Lung (tissue), 12 donors: ENCODE results near the gene ANKAR. TPM values are rescaled to one million over a fixed set of nuclear protein-coding genes. Genes with fewer than 3 reads are reported as not detected.

Source experiments
- ATAC-seq: fragments of 200-7000 bp; cut with Tn5 transposase; one replicate; pipeline ENCODE4 v1.9.1; 2020; ENCODE audit warnings: moderate number of reproducible peaks; ENCODE audit not compliant: insufficient read depth, low FRiP score
- DNase-seq, 3 donors: peaks; one replicate each; pipeline ENCODE4 v3.0.0-alpha.2; 2013 to 2017
- H3K27ac ChIP-seq, 2 donors: one replicate each; pipeline ENCODE4 v1.5.1; 2013; ENCODE audit warnings: mild to moderate bottlenecking in 2 of 2, moderate library complexity in 2 of 2, control low read depth in 1 of 2, inconsistent platforms in 1 of 2, low read depth in 1 of 2, low read length in 1 of 2
- H3K27me3 ChIP-seq, 3 donors: one replicate each; pipeline ENCODE4 v1.5.1; 2013; ENCODE audit warnings: low read length in 2 of 3; ENCODE audit not compliant: control insufficient read depth in 3 of 3, insufficient read depth in 3 of 3
- H3K36me3 ChIP-seq, 4 donors: one replicate each; pipeline ENCODE4 v1.5.1; 2013; ENCODE audit warnings: low read length in 4 of 4, mild to moderate bottlenecking in 1 of 4, moderate library complexity in 1 of 4; ENCODE audit not compliant: control insufficient read depth in 4 of 4, insufficient read depth in 4 of 4
- H3K4me1 ChIP-seq, 5 donors: one replicate each; pipeline ENCODE4 v1.5.1; 2013; ENCODE audit warnings: low read length in 5 of 5, mild to moderate bottlenecking in 2 of 5, moderate library complexity in 1 of 5; ENCODE audit not compliant: control insufficient read depth in 5 of 5, insufficient read depth in 5 of 5
- H3K4me3 ChIP-seq: one replicate; pipeline ENCODE4 v1.5.1; 2013; ENCODE audit warnings: mild to moderate bottlenecking, control low read depth, moderate library complexity
- H3K9ac ChIP-seq, 2 donors: one replicate each; pipeline ENCODE4 v1.5.1; 2013; ENCODE audit warnings: low read length in 2 of 2, control low read depth in 1 of 2; ENCODE audit not compliant: insufficient read depth in 1 of 2
- H3K9me3 ChIP-seq, 4 donors: one replicate each; pipeline ENCODE4 v1.5.1; 2013; ENCODE audit warnings: low read length in 3 of 4, mild to moderate bottlenecking in 1 of 4, moderate library complexity in 1 of 4; ENCODE audit not compliant: control insufficient read depth in 4 of 4, insufficient read depth in 3 of 4
- CTCF ChIP-seq: IDR thresholded peaks from 2 replicates; pipeline ENCODE4 v1.5.1; 2012; ENCODE audit warnings: mild to moderate bottlenecking; ENCODE audit errors: control extremely low read depth, extremely low read depth
- WGBS, 2 donors: extraction: QIAGEN DNeasy Blood & Tissue Kit; methylation state at CpG; one replicate each; pipeline ENCODE4 v1.1.7; 2013; 5-methylcytosine and 5-hydroxymethylcytosine counted together
- polyA plus RNA-seq, 2 donors: library from polyadenylated mRNA; stranded (reverse); fragments of 200-250 nt; gene quantifications; one replicate each; pipeline ENCODE4 v1.2.1, GENCODE V29; 2013
- total RNA-seq, 2 donors: library from RNA; depleted of rRNA in 1 of 2; stranded (reverse); fragments of >200 nt in 1 of 2; gene quantifications; one replicate each; pipeline ENCODE4 v1.2.1, GENCODE V29; 2014 to 2021
- donor health status: control.
- donor health status: control.
- donor health status: Bipolar disorder and iron deficiency.
- donor health status: healthy.
- donor health status: DM: yes; HTN: yes; CAD: no.

Gene ANKAR
- total and polyA plus RNA-seq, 4 donors, result 0.95 to 39.2 (median 6.0) TPM

- H3K36me3 ChIP-seq, result peaks cover under 1 to 15% (median 2%) of the 10 kb centered on the region in 4 donors
- DNase-seq (peak in 1 of 3 donors; percentile 32), ATAC-seq (no peak)
- 88 to 90% methylated on average over 4 of the region's 4 CpGs for WGBS, 2 donors
- H3K9ac ChIP-seq, result no peak overlapping the region
- no peaks in the 10 kb centered on the region for H3K9me3 ChIP-seq
- H3K27ac ChIP-seq, result no peak overlapping the region
- H3K4me3 ChIP-seq, result no peak overlapping the region
- H3K4me1 ChIP-seq, result peaks cover 0 to 12% (median 3%) of the 10 kb centered on the region in 5 donors
- no peaks in the 10 kb centered on the region for H3K27me3 ChIP-seq
- TF ChIP-seq CTCF, result no peak
These were observed 2.0 kb downstream of the ANKAR start for GRCh38 chr2:189676471-189676870.

GRCh38 chr2:189679226-189679625 is 4.8 kb downstream of the ANKAR start:
- Histone ChIP-seq H3K4me3 (no peak overlapping the region), H3K27ac (no peak overlapping the region), H3K27me3 (no peaks in the 10 kb centered on the region), H3K9ac (no peak overlapping the region), H3K9me3 (no peaks in the 10 kb centered on the region), H3K36me3 (peaks cover 0 to 12% (median 2%) of the 10 kb centered on the region in 4 donors), H3K4me1 (peaks cover 0 to 8% (median 3%) of the 10 kb centered on the region in 5 donors)
- no peak for TF ChIP-seq CTCF
- ATAC-seq, result no peak
- no peak for DNase-seq

GRCh38 chr2:189681203-189681602 is 6.7 kb downstream of the ANKAR start:
- H3K4me3 ChIP-seq, result no peak overlapping the region

More at GRCh38 chr2:189681203-189681602, 6.7 kb downstream of the ANKAR start:
- Histone ChIP-seq H3K27ac (no peak overlapping the region), H3K4me1 (peaks cover 0 to 4% (median 0%) of the 10 kb centered on the region in 5 donors), H3K27me3 (no peaks in the 10 kb centered on the region), H3K9me3 (no peaks in the 10 kb centered on the region), H3K36me3 (peaks cover 0 to 6% (median 2%) of the 10 kb centered on the region in 4 donors), H3K9ac (no peak overlapping the region)
- no peak for TF ChIP-seq CTCF
- no peak for DNase-seq
- 72 to 94% methylated on average over 1 of the region's 1 CpG for WGBS, 2 donors
- no peak for ATAC-seq
